HG02884 (cell line): Measurements from ENCODE around the gene PLA2G2D.

Source experiments
- ATAC-seq: cut with Tn5 transposase; IDR thresholded peaks from one replicate; pipeline ENCODE4 v1.9.1; 2021; ENCODE audit warnings: mild to moderate bottlenecking, moderate library complexity; ENCODE audit not compliant: unreplicated experiment

The PLA2G2D gene

DNA sequence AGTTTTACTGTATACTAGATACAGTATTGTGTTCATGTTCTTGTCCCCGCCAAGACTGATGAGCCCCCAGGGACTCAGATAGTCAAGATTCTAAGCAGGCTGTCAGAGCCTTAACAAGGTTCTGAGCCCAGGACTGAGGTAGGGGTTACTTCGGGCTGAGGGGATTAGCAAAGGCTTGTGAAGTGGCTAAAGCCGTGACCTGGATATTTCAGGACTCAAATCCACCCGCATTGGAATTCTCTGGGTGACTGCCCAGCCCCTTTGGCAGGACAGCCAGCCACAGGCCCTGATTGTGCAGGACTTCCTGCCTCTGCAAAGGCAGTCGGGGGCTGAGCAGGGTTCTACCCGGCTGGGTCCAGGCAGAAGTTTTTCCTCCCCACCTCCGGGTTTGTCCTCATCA, 49.5 kb downstream of the PLA2G2D start, which contains the start of gene PLA2G5:
Gene PLA2G5 (plus strand): TSS at position 321 of the 400 bp plus-strand sequence. CDS start 14,637 bp downstream, outside the sequence.
- no peak for ATAC-seq

DNA sequence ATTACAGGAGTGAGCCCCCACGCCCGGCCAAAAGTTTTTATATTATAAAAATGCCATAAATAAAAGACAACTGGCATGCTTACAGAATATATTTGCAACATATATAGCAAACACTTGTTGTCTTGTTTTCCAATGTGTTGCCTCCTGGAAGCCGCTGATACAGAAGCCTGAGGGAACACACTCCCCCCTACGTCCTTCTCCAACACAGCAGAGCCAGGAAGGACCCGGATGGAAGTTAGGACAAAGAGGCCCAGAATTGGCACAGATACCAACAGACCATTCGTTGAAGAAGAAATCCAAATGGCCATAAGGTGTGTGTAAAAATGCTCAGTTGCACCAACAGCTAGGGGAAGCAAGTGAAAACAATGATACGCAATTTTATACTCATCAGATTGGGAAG, 50.6 kb downstream of the PLA2G2D start:
- ATAC-seq, result no peak

DNA sequence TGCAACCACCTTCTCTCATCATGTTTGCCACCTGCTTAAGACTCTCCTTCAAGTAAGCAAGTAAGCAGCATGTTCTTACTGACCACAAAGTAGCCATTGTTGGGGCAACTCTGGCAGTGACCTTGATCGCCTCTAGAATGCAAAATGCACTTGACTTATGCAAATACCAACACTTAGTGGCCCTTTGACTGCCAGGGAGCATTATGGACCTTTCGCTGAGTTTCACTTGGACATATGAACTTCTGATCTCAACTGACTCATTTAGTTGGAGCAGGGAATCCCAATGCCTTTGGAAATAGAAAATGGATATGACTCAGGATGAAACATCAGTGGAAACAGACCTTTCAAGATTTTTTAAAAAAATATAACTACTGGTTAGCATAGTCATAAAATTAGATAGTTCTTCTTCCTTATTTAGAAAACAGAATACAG, 55.5 kb downstream of the PLA2G2D start:
- no peak for ATAC-seq
